Skeletal muscle tissue (tissue), 4 donors: ENCODE data around the gene CDC42EP1. TPM values are rescaled to one million over a fixed set of nuclear protein-coding genes. Genes with fewer than 3 reads are reported as not detected.

Experiments used
- H3K27ac ChIP-seq: one replicate; pipeline ENCODE4 v1.7.0; 2013; ENCODE audit warnings: mild to moderate bottlenecking, low read depth, low read length, inconsistent platforms
- H3K27me3 ChIP-seq, 3 donors: one replicate each; pipeline ENCODE4 v1.7.0; 2013; ENCODE audit warnings: low read length in 3 of 3; ENCODE audit not compliant: control insufficient read depth in 3 of 3, insufficient read depth in 3 of 3
- H3K36me3 ChIP-seq, 3 donors: one replicate each; pipeline ENCODE4 v1.7.0; 2013; ENCODE audit warnings: low read length in 3 of 3; ENCODE audit not compliant: control insufficient read depth in 3 of 3, insufficient read depth in 3 of 3
- H3K4me1 ChIP-seq, 3 donors: one replicate each; pipeline ENCODE4 v1.7.0; 2013; ENCODE audit warnings: low read length in 3 of 3, mild to moderate bottlenecking in 3 of 3; ENCODE audit not compliant: control insufficient read depth in 3 of 3, insufficient read depth in 3 of 3
- H3K4me3 ChIP-seq, 3 donors: one replicate each; pipeline ENCODE4 v1.7.0; 2013; ENCODE audit warnings: low read length in 3 of 3
- H3K9ac ChIP-seq, 3 donors: one replicate each; pipeline ENCODE4 v1.7.0; 2013; ENCODE audit warnings: low read length in 3 of 3, mild to moderate bottlenecking in 3 of 3, moderate library complexity in 2 of 3, low read depth in 1 of 3
- H3K9me3 ChIP-seq, 3 donors: one replicate each; pipeline ENCODE4 v1.7.0; 2013; ENCODE audit warnings: low read length in 3 of 3; ENCODE audit not compliant: control insufficient read depth in 3 of 3
- total RNA-seq: library from RNA; depleted of rRNA; stranded (reverse); fragments of >200 nt; gene quantifications from one replicate; pipeline ENCODE4 v1.2.3, GENCODE V29; 2014
- donor health status: Osteomylitis.

CDC42EP1 gene
- total RNA-seq, 1 donor from 2014 or later, result 6.3 TPM

DNA sequence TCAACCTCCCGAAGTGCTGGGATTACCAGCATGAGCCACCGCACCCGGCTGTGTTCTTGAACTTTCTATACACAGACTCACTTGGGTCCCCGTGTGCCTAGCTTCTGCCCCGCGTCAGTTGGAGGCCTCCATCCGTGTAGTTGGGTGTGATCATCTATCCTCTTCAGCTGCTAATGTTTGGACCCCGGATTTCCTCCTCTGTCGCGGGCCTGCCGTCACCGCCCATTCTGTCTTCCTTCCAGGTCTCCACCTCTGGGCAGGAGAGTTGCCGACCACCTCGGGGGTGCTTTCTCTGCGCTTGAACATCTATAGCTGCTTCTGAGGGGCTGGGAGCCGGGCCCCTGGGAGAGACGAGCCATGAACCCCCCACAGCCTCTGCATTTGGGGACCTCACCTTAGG, 5.5 kb downstream of the CDC42EP1 start:
- H3K4me3 ChIP-seq, result no peak overlapping the region
- no peaks in the 10 kb centered on the region for H3K9me3 ChIP-seq
- no peak overlapping the region for H3K27ac ChIP-seq
- peaks cover 0 to 15% (median 11%) of the 10 kb centered on the region in 3 donors for H3K36me3 ChIP-seq
- peaks cover 49 to 62% (median 53%) of the 10 kb centered on the region in 3 donors for H3K4me1 ChIP-seq
- H3K9ac ChIP-seq, result no peak overlapping the region
- H3K27me3 ChIP-seq, result peaks cover 16 to 47% (median 40%) of the 10 kb centered on the region in 3 donors

DNA sequence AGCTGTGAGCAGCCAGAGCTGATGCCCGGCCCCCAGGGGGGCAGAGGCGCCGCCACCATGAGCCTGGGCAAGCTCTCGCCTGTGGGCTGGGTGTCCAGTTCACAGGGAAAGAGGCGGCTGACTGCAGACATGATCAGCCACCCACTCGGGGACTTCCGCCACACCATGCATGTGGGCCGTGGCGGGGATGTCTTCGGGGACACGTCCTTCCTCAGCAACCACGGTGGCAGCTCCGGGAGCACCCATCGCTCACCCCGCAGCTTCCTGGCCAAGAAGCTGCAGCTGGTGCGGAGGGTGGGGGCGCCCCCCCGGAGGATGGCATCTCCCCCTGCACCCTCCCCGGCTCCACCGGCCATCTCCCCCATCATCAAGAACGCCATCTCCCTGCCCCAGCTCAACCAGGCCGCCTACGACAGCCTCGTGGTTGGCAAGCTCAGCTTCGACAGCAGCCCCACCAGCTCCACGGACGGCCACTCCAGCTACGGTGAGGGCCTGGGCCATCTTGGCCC, 6.1 kb downstream of the CDC42EP1 start:
- Histone ChIP-seq H3K4me3 (no peak overlapping the region), H3K36me3 (peaks cover 0 to 15% (median 11%) of the 10 kb centered on the region in 3 donors), H3K4me1 (peaks cover 45 to 57% (median 52%) of the 10 kb centered on the region in 3 donors), H3K27me3 (peaks cover 11 to 41% (median 35%) of the 10 kb centered on the region in 3 donors), H3K9ac (no peak overlapping the region), H3K27ac (peak overlapping the region; percentile 8), H3K9me3 (no peaks in the 10 kb centered on the region)

DNA sequence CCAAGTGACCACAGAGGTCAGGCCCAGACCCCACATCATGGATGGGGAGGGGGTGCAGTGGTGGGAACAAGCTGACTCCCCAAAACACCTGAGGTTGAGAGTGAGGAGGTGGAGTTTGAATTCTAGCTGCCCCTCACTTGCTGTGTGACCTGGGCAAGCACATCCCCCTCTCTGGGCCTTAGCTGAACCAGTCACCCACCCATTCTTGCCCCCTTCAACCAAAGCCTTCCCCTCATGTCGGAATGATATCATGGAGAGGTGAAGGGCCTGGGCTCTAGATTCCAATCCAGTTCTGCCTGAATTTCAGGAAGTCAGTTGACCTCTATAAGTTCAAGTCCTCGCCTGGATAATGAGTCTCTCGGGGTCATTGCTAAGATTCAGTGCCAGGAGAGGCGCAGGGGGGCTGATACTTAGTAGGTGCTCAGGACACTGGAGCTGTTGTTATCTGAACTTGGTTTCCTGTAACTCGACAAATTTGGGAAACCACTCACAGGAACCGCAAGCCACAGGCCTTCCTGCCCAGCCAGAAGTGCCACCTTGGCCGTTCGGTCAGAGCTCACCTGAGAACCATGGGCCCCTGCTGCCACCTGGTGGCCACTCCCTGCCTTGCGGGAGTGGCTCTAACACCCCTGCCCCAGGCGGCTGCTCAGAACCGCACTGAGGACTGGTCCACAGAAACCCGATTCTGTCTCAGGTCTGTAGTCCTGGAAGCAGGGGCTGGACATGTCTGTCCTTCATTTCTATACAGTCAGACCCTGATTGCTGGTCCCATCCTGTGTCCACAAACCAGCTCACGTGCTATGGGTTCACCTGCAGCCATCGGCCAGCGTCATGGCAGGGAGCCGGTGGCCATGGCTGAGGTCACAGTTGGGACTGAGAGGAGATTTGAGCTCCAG, 6.9 kb downstream of the CDC42EP1 start:
- H3K27me3 ChIP-seq, result peaks cover 6 to 33% (median 28%) of the 10 kb centered on the region in 3 donors
- peaks cover 0 to 14% (median 11%) of the 10 kb centered on the region in 3 donors for H3K36me3 ChIP-seq
- H3K4me1 ChIP-seq, result peaks cover 37 to 49% (median 44%) of the 10 kb centered on the region in 3 donors
- H3K27ac ChIP-seq, result peak overlapping the region; percentile 8
- no peak overlapping the region for H3K4me3 ChIP-seq
- H3K9ac ChIP-seq, result peak overlapping the region in 2 of 3 donors; percentile 12 to 33
- no peaks in the 10 kb centered on the region for H3K9me3 ChIP-seq

DNA sequence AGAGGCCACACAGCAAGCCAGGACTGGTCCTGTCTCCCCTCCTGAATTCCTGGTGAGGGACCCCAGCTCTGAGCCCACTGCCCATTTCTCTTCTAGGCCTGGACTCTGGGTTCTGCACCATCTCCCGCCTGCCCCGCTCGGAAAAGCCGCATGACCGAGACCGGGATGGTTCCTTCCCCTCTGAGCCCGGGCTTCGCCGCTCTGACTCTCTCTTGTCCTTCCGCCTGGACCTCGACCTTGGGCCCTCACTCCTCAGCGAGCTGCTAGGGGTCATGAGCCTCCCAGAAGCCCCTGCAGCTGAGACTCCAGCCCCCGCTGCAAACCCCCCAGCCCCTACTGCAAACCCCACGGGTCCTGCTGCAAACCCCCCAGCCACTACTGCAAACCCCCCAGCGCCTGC, 7.7 kb downstream of the CDC42EP1 start:
- Histone ChIP-seq H3K27ac (no peak overlapping the region), H3K9ac (no peak overlapping the region), H3K4me3 (no peak overlapping the region), H3K4me1 (peaks cover 29 to 42% (median 35%) of the 10 kb centered on the region in 3 donors), H3K27me3 (peaks cover 3 to 25% (median 20%) of the 10 kb centered on the region in 3 donors), H3K9me3 (no peaks in the 10 kb centered on the region), H3K36me3 (peaks cover 0 to 13% (median 11%) of the 10 kb centered on the region in 3 donors)

DNA sequence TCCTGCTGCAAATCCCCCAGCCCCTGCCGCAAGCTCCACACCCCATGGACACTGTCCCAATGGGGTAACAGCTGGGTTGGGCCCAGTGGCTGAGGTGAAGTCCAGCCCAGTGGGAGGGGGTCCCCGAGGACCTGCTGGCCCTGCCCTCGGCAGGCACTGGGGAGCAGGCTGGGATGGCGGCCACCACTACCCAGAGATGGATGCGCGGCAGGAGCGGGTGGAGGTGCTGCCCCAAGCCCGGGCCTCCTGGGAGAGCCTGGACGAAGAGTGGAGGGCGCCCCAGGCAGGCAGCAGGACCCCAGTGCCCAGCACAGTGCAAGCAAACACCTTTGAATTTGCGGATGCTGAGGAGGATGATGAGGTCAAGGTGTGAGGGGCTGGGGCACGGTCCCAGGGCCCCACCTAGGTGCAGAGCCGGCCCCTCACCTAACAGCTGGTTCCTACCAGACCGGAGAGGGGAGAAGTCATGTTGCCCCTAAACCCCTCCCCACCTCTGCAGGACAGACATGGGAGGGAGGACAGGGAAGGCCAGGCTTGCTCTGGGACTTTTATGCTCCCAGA, 8.2 kb downstream of the CDC42EP1 start:
- Histone ChIP-seq H3K4me3 (no peak overlapping the region), H3K9me3 (no peaks in the 10 kb centered on the region), H3K27me3 (peaks cover 3 to 23% (median 17%) of the 10 kb centered on the region in 3 donors), H3K9ac (no peak overlapping the region), H3K36me3 (peaks cover 0 to 13% (median 11%) of the 10 kb centered on the region in 3 donors), H3K27ac (no peak overlapping the region), H3K4me1 (peaks cover 27 to 37% (median 32%) of the 10 kb centered on the region in 3 donors)

DNA sequence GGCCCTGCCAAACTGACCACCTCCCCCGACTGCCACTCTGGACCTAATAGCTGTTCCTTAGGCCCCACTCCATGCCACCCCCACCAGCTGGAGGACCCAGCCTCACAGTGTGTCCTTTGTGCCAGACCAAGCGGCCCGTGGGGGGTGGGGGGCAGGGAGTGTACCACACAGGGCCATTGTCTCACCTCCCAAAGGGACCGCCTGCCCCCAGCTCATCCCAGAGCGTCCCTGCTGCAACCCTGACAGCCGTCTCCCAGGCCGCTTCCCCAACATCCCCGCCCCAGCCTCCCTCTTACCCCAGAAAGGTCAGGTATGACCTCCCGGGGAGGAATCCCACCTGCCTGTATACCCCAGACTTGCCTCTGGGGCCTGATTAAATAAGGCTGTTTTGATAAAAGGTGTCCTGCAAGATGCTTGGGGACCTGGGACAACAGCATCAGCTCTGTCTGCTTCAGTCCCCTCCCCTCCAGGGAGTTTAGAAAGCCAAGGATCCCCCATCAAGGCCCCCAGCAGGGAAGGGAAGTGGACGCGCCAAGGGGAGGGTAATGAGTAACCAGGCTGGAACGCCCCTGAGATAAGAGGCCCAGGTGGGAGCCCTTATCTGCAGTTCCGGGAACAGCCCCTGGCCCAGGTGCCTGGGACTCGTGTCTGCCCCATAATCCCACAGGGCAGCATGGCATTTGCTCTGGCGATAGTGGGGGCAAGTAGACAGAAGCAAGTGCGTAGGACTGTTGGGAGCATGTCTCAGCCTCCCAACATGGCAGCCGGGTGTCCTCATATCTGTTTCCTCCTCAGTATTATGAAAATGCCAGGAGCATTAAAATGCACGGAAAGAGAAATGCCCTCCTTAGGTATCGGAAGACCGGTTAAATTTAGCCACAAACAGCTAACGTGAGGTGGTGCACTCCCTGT, 9.0 kb downstream of the CDC42EP1 start:
- Histone ChIP-seq H3K4me3 (no peak overlapping the region), H3K36me3 (peaks cover 0 to 13% (median 11%) of the 10 kb centered on the region in 3 donors), H3K9ac (no peak overlapping the region), H3K9me3 (no peaks in the 10 kb centered on the region), H3K27me3 (peaks cover 3 to 17% (median 10%) of the 10 kb centered on the region in 3 donors), H3K27ac (no peak overlapping the region), H3K4me1 (peaks cover 21 to 30% (median 26%) of the 10 kb centered on the region in 3 donors)

DNA sequence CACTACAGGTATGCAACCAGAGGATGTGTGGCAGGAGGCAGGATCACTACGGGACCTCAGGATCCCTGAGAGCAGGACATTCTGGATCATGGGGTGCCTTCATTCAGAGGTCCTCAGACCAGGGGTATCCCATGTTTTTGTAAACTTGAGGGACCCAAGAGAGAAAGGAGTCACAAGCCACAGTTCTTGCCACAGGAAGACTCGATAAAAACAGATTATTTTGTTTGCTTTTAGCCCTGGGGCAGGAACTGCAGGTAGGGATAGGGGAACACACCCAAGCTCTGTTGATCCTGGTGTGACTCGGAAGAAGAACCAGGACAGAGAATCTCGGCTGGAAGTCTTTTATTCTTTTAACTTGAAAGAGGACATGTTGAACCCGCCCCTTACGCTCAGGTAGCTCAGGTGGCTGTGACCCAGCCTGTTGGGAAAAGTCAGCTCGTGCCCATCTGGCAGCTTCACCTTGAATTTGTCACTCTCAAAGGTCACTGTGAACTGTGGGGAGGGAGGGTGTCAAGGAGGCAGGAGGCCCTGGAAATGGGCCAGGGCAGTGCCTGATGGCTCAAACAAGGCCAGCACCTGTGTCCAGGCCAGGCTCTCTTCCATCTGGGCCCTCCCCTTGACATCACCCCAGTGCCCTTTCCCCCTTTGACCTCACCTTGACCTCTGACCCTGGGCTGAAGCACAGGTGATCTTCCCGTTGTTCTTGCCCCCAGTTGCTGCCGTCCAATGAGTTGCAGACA, 9.8 kb downstream of the CDC42EP1 start:
- no peak overlapping the region for H3K27ac ChIP-seq
- H3K9ac ChIP-seq, result no peak overlapping the region
- H3K27me3 ChIP-seq, result peaks cover 3 to 17% (median 10%) of the 10 kb centered on the region in 3 donors
- peaks cover 0 to 13% (median 11%) of the 10 kb centered on the region in 3 donors for H3K36me3 ChIP-seq
- H3K9me3 ChIP-seq, result no peaks in the 10 kb centered on the region
- no peak overlapping the region for H3K4me3 ChIP-seq
- H3K4me1 ChIP-seq, result peaks cover 18 to 25% (median 22%) of the 10 kb centered on the region in 3 donors

DNA sequence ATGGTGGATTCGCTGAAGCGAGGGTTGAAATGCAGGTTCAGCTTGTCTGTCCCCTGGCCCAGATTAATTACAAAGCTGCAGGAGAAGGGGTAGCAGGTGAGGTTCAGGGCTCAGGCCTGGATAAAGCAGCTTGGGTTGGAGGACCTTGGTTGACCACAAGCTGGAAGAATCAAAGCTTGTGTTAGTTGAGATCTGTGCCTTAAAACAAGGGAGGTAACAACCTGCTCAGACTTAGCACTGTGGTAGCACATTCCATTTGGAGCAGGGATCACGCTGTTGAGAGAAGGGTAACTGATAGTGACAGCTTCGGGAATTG, 10.3 kb downstream of the CDC42EP1 start:
- Histone ChIP-seq H3K4me3 (no peak overlapping the region), H3K27me3 (peaks cover 3 to 17% (median 9%) of the 10 kb centered on the region in 3 donors), H3K9me3 (no peaks in the 10 kb centered on the region), H3K27ac (no peak overlapping the region), H3K36me3 (peaks cover 0 to 13% (median 11%) of the 10 kb centered on the region in 3 donors), H3K9ac (no peak overlapping the region), H3K4me1 (peaks cover 14 to 24% (median 22%) of the 10 kb centered on the region in 3 donors)
